Spleen (tissue), 11 donors: ENCODE results near the gene FBN3. TPM values are rescaled to one million over a fixed set of nuclear protein-coding genes. Genes with fewer than 3 reads are reported as not detected.

ENCODE experiments used
- DNase-seq: peaks from one replicate; pipeline ENCODE4 v3.0.0-alpha.2; 2020
- H3K27ac ChIP-seq, 8 donors: fragments of 200-600 bp; sonication (generic) in 7 of 8; 1 replicate in 4 of 8; 2 replicates in 4 of 8; pipeline versions ENCODE4 v1.5.0 to v1.8.0; 2016 to 2021; ENCODE audit warnings: inconsistent platforms in 4 of 8, mild to moderate bottlenecking in 4 of 8, moderate library complexity in 1 of 8
- H3K27me3 ChIP-seq, 7 donors: fragments of 200-600 bp; sonication (generic) in 6 of 7; replicated peaks in 1 of 7; 1 replicate in 4 of 7; 2 replicates in 3 of 7; pipeline versions ENCODE4 v1.5.0 to v1.8.0; 2016 to 2021; ENCODE audit warnings: inconsistent platforms in 3 of 7, mild to moderate bottlenecking in 1 of 7
- H3K36me3 ChIP-seq, 6 donors: fragments of 200-600 bp; sonication (generic) in 5 of 6; 1 replicate in 4 of 6; 2 replicates in 2 of 6; pipeline versions ENCODE4 v1.5.0 to v1.8.0; 2016 to 2021; ENCODE audit warnings: inconsistent platforms in 2 of 6
- H3K4me1 ChIP-seq, 6 donors: fragments of 200-600 bp; sonication (generic) in 5 of 6; 1 replicate in 3 of 6; 2 replicates in 3 of 6; pipeline versions ENCODE4 v1.5.0 to v1.8.0; 2016 to 2021; ENCODE audit warnings: inconsistent platforms in 3 of 6
- H3K4me3 ChIP-seq, 8 donors: fragments of 200-600 bp; sonication (generic) in 7 of 8; 1 replicate in 4 of 8; 2 replicates in 4 of 8; pipeline versions ENCODE4 v1.5.0 to v1.8.0; 2016 to 2021; ENCODE audit warnings: inconsistent platforms in 4 of 8, mild to moderate bottlenecking in 4 of 8, moderate library complexity in 2 of 8
- H3K9me3 ChIP-seq, 8 donors: fragments of 200-600 bp; sonication (generic) in 7 of 8; 1 replicate in 4 of 8; 2 replicates in 4 of 8; pipeline versions ENCODE4 v1.5.0 to v1.8.0; 2016 to 2021; ENCODE audit warnings: inconsistent platforms in 4 of 8
- POLR2A ChIP-seq, 3 donors: fragments of 450-650 bp; IDR thresholded peaks; one replicate each; pipeline ENCODE4 v1.5.1; 2017; ENCODE audit warnings: antibody characterized with exemption in 3 of 3, mild to moderate bottlenecking in 1 of 3
- POLR2AphosphoS5 ChIP-seq, 3 donors: sonication (generic); formaldehyde crosslinking; IDR thresholded peaks; one replicate each; pipeline ENCODE4 v1.5.1; 2017; ENCODE audit warnings: antibody characterized with exemption in 3 of 3
- WGBS, 5 donors: extraction: QIAGEN DNeasy Blood & Tissue Kit in 3 of 5; methylation state at CpG; one replicate each; pipeline versions ENCODE4 v1.1.5 to v1.1.7; 2013 to 2018; 5-methylcytosine and 5-hydroxymethylcytosine counted together
- intact Hi-C: fragments of 100-400 bp; cut with DNase I; formaldehyde crosslinking; loops from one replicate; pipeline ENCODE4 v1.15.0; 2023; ENCODE audit warnings: low total_unique reads
- polyA plus RNA-seq, 3 donors: library from polyadenylated mRNA; stranded (reverse); fragments of 200-250 nt; gene quantifications; one replicate each; pipeline ENCODE4 v1.2.1, GENCODE V29; 2013
- total RNA-seq, 7 donors: library from RNA; depleted of rRNA in 3 of 7; stranded (reverse); fragments of >200 nt in 3 of 7; fragmentation: NEBNext Ultra II Directional in 4 of 7; extraction: Animal tissue kit (Norgen Biotek cat#: 25700) in 4 of 7; gene quantifications; one replicate each; pipeline versions ENCODE4 v1.1.0 to v1.2.1, GENCODE V29; 2016 to 2021
- TF ChIP-seq, protein P1 (sequence below), 11 experiments: fragments of 200-600 bp in 7 of 11; fragments of 450-650 bp in 4 of 11; sonication (generic) in 4 of 11; IDR thresholded peaks in 8 of 11; conservative IDR thresholded peaks in 3 of 11; 1 replicate in 7 of 11; 2 replicates in 4 of 11; pipeline versions ENCODE4 v1.4.0 to v1.8.0; 2016 to 2021; ENCODE audit warnings: antibody characterized with exemption in 11 of 11, inconsistent platforms in 4 of 11, mild to moderate bottlenecking in 1 of 11
- donor health status: healthy with polysubstance abuse.
- donor health status: DM: no; HTN: no; CAD: no; lungs with moderate emphysema.
- donor health status: DM: no; HTN: no; CAD: no.
- donor health status: Bipolar disorder and iron deficiency.
- donor health status: healthy.
- donor health status: DM: no; HTN: no; CAD: no.
- donor health status: DM: yes; HTN: yes; CAD: no.

The FBN3 gene
- total and polyA plus RNA-seq, 10 donors = 0.02 TPM; not detected in 9

DNA sequence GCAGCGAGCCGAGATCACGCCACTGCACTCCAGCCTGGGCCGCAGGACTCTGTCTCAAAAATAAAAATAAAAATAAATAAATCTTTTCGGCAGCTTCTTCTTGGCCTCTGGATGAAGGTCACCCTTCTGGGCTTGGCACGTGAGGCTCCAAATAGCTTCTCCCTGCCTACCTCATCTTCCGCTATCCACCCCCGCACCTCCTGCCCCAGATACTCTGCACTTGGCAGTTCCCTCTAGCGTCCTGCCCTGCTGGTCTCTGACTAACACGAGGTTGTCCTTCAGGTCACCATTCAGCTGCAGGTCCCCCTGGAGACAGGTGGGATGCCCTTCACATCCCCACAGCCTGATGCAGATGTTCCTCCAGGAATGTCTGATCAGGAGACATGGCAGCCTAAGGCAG lies 105.4 kb downstream of the FBN3 start:
- no peaks in the 10 kb centered on the region for H3K9me3 ChIP-seq
- TF ChIP-seq POLR2A (IDR thresholded peaks at IDR 0.05) (no peak), POLR2AphosphoS5 (IDR thresholded peaks at IDR 0.05) (no peak)
- TF ChIP-seq, protein P1, sequence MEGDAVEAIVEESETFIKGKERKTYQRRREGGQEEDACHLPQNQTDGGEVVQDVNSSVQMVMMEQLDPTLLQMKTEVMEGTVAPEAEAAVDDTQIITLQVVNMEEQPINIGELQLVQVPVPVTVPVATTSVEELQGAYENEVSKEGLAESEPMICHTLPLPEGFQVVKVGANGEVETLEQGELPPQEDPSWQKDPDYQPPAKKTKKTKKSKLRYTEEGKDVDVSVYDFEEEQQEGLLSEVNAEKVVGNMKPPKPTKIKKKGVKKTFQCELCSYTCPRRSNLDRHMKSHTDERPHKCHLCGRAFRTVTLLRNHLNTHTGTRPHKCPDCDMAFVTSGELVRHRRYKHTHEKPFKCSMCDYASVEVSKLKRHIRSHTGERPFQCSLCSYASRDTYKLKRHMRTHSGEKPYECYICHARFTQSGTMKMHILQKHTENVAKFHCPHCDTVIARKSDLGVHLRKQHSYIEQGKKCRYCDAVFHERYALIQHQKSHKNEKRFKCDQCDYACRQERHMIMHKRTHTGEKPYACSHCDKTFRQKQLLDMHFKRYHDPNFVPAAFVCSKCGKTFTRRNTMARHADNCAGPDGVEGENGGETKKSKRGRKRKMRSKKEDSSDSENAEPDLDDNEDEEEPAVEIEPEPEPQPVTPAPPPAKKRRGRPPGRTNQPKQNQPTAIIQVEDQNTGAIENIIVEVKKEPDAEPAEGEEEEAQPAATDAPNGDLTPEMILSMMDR (IDR thresholded peaks at IDR 0.05 in 8 of 11, conservative IDR thresholded peaks at IDR 0.05 in 3 of 11) = no peak
- no peak overlapping the region for H3K27ac ChIP-seq
- no peaks in the 10 kb centered on the region for H3K4me1 ChIP-seq
- WGBS, 5 donors = 78 to 88% (median 86%) methylated on average over 10 of the region's 10 CpGs
- H3K27me3 ChIP-seq = peaks cover 0 to 6% (median 0%) of the 10 kb centered on the region in 7 donors
- intact Hi-C loops = no loop called here
- no peaks in the 10 kb centered on the region for H3K36me3 ChIP-seq
- peak; percentile 49 for DNase-seq
- no peak overlapping the region for H3K4me3 ChIP-seq

DNA sequence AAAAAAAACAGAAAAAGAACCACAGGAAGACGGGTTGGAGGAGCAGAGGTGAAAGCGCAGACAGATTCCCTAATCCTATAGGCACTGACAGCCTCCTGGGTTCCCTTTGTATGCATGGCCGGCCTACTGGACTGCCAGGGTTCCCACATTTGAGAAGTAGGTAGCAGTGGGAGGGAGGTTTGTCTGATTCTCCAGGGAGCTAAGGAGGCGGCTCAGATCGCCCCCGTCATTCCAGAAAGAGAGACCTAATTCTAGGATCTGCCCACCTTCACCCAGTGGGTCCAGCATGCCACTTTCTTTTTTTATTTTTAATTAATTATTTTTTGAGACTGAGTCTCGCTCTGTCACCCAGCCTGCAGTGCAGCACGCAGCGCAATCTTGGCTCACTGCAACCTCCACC lies 106.5 kb downstream of the FBN3 start:
- DNase-seq = no peak
- H3K27me3 ChIP-seq = peaks cover 0 to 6% (median 0%) of the 10 kb centered on the region in 7 donors
- no peaks in the 10 kb centered on the region for H3K4me1 ChIP-seq
- TF ChIP-seq POLR2AphosphoS5 (IDR thresholded peaks at IDR 0.05) (no peak), POLR2A (IDR thresholded peaks at IDR 0.05) (no peak)
- TF ChIP-seq, protein P1 (IDR thresholded peaks at IDR 0.05 in 8 of 11, conservative IDR thresholded peaks at IDR 0.05 in 3 of 11) = no peak
- 87 to 97% (median 93%) methylated on average over 9 of the region's 9 CpGs for WGBS, 5 donors
- H3K36me3 ChIP-seq = no peaks in the 10 kb centered on the region
- no peak overlapping the region for H3K4me3 ChIP-seq
- H3K27ac ChIP-seq = no peak overlapping the region
- no peaks in the 10 kb centered on the region for H3K9me3 ChIP-seq
- intact Hi-C loops = no loop called here

DNA sequence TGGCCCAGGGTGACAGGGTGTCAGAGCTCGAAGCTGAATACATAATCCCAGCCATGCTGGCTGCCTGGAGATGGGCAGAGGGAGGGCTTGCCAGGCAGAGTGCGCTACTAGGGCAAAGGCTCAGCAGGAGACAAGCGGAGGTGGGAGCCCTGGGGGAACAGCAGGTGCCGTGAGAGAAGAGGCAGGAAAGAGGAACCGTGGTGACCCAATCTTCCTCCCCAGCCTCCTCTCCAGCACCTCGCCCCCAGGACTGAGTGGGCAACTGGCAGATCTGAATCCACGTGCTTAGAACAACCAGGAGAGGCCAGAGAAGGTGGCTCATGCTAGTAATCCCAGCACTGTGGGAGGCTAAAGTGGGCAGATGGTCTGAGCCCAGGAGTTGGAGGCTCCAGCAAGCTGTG lies 107.9 kb downstream of the FBN3 start:
- no peak for DNase-seq

DNA sequence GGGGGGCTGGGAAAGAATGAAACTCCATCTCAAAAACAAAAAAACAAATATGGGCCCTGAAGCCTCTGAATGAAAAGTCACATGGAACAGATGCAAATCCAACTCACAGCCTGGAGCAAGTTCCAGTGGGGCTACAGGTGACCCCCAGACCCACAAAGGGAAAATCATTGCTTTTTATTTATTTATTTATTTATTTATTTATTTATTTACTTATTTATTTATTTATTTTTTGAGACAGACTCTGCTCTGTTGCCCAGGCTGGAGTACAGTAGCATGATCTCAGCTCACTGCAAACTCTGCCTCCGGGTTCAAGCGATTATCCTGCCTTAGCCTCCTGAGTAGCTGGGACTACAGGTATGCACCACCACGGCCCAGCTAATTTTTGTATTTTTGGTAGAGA lies 110.2 kb downstream of the FBN3 start:
- TF ChIP-seq, protein P1 (IDR thresholded peaks at IDR 0.05 in 8 of 11, conservative IDR thresholded peaks at IDR 0.05 in 3 of 11) = no peak
- TF ChIP-seq POLR2A (IDR thresholded peaks at IDR 0.05) = no peak
- no peak for TF ChIP-seq POLR2AphosphoS5 (IDR thresholded peaks at IDR 0.05)
- Histone ChIP-seq H3K4me1 (no peaks in the 10 kb centered on the region), H3K27me3 (peaks cover 0 to 19% (median 0%) of the 10 kb centered on the region in 7 donors), H3K4me3 (no peak overlapping the region), H3K27ac (no peak overlapping the region), H3K9me3 (no peaks in the 10 kb centered on the region), H3K36me3 (no peaks in the 10 kb centered on the region)
- WGBS, 5 donors = 94 to 97% (median 96%) methylated on average over 3 of the region's 3 CpGs
- no peak for DNase-seq
- intact Hi-C loops = no loop called here

More for the DNA sequence above, 107.9 kb downstream of the FBN3 start:
- Histone ChIP-seq H3K9me3 (no peaks in the 10 kb centered on the region), H3K36me3 (no peaks in the 10 kb centered on the region), H3K4me1 (no peaks in the 10 kb centered on the region), H3K4me3 (no peak overlapping the region), H3K27ac (no peak overlapping the region), H3K27me3 (peaks cover 0 to 14% (median 0%) of the 10 kb centered on the region in 7 donors)
- TF ChIP-seq POLR2A (IDR thresholded peaks at IDR 0.05) (no peak), POLR2AphosphoS5 (IDR thresholded peaks at IDR 0.05) (no peak)
- TF ChIP-seq, protein P1 (IDR thresholded peaks at IDR 0.05 in 8 of 11, conservative IDR thresholded peaks at IDR 0.05 in 3 of 11) = no peak
- WGBS, 5 donors = 35 to 50% (median 40%) methylated on average over 7 of the region's 7 CpGs
- intact Hi-C loops = no loop called here
